Renal cortex interstitium (tissue), 11 donors: ENCODE results near the gene TXNL1. TPM values are rescaled to one million over a fixed set of nuclear protein-coding genes. Genes with fewer than 3 reads are reported as not detected.

ENCODE experiments used
- DNase-seq, 11 donors: peaks; one replicate each; pipeline ENCODE4 v3.0.0-alpha.2; 2013; ENCODE audit warnings: low read depth in 9 of 11, low spot score in 4 of 11; ENCODE audit errors: extremely low read depth in 1 of 11
- polyA plus RNA-seq, 3 donors: library from polyadenylated mRNA; unstranded; fragments of 120-200 nt; gene quantifications; one replicate each; pipeline ENCODE4 v1.2.1, GENCODE V29; 2013; ENCODE audit not compliant: insufficient read length in 3 of 3

The TXNL1 gene
- polyA plus RNA-seq, 3 donors, result 102 to 115 (median 106) TPM

DNA sequence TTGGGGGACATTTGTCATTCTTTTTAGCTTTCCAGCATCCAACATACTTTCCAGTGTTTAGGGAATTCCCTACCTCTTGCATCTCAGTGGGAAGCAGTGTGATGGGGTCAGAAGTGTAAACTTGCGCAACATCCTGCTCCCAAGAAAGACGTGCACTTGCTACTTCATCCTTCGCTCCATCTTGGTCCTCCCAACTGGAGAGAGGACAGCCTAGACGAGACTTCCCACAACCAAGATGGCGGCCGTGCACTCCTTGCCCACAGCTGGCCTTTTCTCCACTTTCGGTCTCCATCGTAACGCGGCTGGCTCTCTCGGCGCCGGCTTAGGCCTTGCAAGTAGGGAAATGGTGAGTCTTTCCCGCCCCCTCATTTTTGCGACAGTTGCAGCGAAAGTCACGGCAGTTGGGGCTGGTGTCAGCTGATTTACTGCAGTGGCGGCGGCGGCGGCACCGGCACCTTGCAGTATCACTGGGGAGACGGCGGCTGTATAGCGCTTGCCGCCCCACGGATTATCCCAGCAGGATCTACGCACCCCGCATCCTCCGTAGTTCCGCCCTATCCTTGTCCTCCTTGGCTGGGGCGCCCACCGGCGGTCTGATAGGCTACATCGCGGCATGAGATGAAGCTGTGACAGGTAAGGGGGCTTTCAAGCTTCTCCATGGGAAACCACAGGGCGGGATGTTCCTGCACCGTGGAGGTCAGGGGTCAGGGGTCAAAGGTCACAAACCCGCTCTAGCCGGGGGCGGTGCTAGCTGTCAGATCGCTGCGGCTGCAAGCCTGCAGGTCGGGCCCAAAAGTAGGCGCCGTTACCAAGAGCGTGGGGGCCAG, 12.8 kb upstream of the TXNL1 start, which contains the start of gene WDR7:
Gene WDR7, plus strand, starts transcription at position 416 of the 827 bp plus-strand sequence. CDS start 21,157 bp downstream, outside the sequence.
- peak; percentile 89 to 98 (median 95) for DNase-seq

DNA sequence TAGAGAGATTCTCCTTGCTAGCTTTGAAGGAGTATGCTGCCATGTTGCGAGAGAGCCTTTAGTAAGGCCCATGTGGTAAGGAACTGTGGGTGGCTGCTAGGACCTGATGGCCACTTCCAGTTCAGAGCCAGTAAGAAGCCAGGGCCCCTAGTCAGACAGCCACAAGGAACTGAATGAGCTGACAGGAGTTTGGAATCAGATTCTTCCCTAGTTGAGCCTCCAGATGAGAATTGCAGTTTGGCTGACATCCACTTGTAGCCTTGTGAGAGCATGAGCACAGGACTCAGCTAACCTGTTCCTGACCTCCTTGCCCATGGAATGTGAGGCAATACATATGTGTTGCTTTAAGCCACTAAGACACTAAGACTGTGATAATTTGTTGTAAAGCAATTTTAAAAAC, 11.6 kb upstream of the TXNL1 start:
- DNase-seq, result no peak

DNA sequence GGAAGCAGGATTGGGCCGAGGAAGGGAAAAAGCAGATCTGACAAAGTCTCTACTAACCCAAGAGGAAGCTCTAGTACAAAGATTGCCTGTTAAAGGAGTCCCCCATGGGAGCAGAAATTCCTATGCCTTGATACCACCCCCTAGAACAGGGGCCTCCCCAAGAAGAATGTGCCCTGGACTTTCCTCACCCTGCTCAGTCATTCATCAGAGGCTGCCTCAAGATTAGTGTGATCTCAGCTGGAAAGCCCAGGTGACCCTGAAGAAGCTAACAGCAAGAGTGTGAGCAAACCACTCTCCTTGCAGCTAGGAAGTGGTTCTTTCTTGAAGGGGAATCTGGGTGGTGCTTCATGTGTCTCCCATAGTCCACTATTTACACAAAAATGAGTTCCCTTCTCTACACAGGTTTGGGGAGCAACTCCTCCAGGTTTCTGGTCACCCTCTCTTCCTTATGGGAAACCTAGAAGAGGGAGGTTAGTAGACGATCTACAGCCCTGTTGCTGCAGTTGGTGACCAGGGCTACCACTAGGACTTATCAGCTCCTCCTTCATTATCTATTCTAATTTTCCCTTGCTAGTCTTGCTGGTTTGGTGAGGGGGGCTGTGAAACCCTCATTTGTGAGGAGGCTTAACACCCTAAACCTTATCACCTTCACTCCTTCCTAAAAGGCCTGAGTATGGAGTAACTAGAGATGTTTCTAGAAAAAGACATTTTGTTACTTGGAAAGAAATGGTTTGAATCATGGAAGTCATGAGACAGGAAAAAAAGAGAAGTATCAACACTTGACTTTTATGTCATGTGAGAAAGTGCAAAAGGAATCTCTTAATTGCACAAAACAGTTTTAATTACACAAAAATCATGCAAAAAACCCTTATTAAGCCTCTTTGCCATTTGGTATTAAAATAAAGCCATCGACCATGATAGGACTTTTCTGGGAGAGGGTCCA, 9.8 kb upstream of the TXNL1 start:
- DNase-seq, result no peak

- DNase-seq, result no peak
These were observed 8.7 kb upstream of the TXNL1 start for GRCh38 chr18:56647071-56647470.

DNA sequence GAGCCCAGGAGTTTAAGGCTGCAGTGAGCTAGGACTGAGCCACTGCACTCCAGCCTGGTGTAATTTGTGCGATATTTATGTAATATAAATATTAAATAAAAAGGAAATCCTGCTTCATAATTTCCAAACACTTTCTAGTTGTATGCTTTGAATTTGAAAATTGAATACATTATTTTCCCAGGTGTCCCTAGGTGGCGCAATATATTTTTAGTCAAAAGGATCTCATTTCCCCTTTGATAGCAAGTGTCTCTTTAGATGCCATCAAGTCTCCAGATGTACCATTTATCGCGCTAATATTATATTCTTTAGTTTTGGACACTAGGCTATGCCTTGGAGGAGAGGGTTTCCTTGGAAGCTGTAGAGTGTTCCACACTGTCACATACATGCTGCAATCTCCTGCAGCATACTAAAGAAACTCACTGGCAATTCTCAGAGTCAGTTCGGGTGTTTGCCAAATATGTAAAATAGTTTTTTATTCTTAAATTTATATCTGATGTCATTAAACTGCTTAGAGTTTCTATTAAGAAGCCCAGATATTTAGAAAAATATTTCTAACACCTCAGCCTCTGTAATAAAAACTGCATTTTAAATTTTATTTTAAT, 7.1 kb upstream of the TXNL1 start:
- DNase-seq, result no peak

DNA sequence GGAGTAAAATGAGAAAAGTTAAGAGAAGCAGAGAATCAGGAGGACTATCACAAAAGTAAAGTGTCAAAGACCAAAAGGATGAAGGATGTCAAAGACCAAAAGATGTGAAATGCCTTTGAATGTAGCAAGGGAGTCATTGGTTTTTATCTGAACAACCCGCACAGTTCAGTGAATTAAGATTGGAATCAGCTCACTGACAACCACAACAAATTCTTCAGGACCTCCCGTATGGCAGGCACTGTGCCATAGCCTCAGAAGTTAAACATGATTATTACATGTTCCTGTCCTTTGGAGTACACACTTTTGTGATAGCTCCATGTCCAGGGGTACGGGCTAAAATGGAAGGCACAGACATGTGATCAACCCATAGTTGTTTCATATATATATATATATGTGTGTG, 5.0 kb upstream of the TXNL1 start:
- DNase-seq, result no peak

DNA sequence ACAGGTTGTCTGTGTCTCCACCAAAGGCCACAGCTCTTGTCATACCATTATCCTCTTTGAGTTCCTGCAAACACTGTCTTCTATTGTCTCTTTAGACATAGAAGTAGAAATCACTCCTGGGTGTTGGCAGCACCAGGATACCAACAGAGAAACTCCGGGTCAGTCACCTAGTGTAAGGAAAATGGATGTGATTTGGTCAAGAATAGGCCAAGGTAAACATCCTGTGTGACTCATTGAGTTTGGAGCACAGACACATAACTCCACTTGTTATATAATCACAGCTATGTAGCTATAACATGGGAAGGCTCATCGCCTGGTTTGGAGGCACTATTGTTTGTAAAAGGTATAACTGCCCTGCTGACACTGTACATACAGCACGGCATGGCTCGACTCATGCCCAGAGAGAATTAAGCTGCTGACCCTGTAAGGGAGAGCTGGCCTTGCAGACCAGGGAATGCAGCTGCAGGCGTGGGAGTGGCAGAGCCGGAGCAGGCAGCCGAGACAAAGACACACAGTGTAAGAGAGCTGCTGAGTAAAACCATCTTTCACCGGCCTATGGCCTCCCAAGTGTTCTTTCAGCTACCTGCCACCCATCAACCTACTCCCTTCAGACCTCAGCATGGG, 3.4 kb upstream of the TXNL1 start:
- DNase-seq, result no peak

GRCh38 chr18:56639571-56639970, 1.2 kb upstream of the TXNL1 start:
- no peak for DNase-seq

- no peak for DNase-seq
These were observed 651 bp upstream of the TXNL1 start for GRCh38 chr18:56639104-56639381.

DNA sequence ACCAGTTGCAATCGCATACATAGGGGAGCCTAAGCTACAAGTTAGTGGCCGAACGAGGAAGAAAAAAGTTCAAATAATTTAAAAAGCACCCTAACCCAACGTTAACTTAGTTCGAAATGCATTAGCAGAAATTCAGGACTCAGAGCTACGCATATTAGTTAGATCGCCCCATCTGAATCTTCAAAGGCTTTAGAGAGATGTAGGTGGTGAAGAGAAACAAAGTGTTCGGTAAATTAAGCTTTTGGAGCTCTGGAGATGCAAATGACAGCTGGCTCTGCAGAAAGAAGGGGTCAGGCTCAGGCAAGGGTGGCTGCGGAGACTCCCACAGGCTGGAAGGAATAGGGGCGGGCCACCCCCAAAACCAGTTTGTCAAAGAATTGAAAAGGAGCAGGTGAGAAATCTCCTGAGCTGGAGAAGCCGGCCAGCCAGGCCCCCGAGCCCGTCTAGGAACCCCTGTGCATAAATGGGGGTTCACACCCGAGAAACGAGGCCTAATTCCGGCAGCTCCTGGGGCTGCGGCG, 621 bp downstream of the TXNL1 start:
- DNase-seq, result peak in 3 of 11 donors; percentile 18

DNA sequence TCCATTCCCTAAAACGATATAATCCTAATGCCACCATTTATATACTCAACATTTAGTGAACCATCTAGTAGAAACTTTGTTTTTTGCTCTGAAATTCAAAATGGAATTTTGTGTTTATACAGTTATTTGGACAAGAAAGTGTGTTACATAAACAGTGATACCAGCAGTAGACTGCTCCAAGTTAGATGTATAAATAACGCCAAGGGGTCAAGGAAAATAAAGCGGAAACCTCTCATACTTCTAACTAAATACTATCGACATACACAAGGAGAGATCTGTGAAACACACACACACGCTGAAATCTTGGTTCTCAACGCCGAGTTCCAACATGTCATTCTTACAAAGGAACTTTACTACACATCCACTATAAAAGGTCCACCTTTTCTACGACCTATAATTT, 1.2 kb downstream of the TXNL1 start:
- DNase-seq, result peak in 1 of 11 donors; percentile 18

GRCh38 chr18:56635007-56635406, 3.4 kb downstream of the TXNL1 start:
- no peak for DNase-seq

- DNase-seq, result no peak
These were observed 6.0 kb downstream of the TXNL1 start for GRCh38 chr18:56632070-56633022.

- DNase-seq, result no peak
These were observed 10.4 kb downstream of the TXNL1 start for GRCh38 chr18:56627991-56628390.

DNA sequence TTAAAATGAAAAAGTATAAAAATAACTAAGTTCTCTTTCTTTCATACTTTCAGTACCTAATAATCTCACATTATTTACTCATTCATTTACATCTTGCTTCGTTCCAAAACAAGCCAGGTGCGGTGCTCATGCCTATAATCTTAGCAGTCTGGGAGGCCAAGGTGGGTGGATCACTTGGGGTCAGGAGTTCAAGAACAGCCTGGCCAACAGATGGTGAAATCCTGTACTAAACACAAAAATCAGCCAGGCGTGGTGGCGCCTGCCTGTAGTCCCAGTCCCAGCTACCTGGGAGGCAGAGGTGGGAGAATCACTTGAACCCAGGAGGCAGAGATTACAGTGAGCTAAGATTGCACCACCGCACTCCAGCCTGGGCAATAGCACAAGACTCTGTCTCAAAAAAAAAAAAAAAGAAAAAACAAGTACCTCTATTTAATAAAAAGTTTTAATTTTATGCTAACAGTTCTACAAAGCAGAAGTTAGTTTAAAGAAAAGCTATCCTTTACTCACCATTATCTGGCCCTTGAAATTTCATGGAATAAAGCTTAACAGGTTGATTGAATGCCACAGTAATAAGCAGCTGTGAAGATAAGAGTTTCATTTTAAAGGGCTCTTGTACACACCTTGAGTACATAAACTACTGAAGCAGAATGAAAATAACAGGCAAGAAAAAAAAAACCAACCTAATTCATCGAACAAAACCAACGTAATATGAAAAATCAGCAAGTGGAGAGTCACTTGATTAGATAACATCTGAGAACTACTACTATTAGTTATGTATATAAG, 22.5 kb downstream of the TXNL1 start:
- DNase-seq, result no peak

- no peak for DNase-seq
These were observed 31.8 kb downstream of the TXNL1 start for GRCh38 chr18:56606618-56607017.

GRCh38 chr18:56598422-56598821, 40.0 kb downstream of the TXNL1 start:
- no peak for DNase-seq
